Measurements from ENCODE around the gene NOS2.

Gene NOS2

GRCh38 chr17:27780092-27780827, 20.1 kb downstream of the NOS2 start:
- Histone ChIP-seq H2BK12ac (ENCODE audit: low read length in 2 of 2) (no peak overlapping the region), H2AFZ (ENCODE audit: low read depth, low read length) (no peak overlapping the region), H2AK5ac (ENCODE audit: low read length, severe bottlenecking) (no peak overlapping the region), H3K4me1 (ENCODE audit: control insufficient read depth, insufficient read depth, low read depth, low read length) (no peaks in the 10 kb centered on the region), H3K4ac (ENCODE audit: low read depth in 1 of 2, low read length in 2 of 2) (no peak overlapping the region), H4K8ac (ENCODE audit: low read length) (no peak overlapping the region), H2BK15ac (ENCODE audit: low read depth, poor library complexity, severe bottlenecking) (no peak overlapping the region), H3K79me1 (replicated peaks; ENCODE audit: low read length, poor library complexity, severe bottlenecking) (no peaks in the 10 kb centered on the region), H3K23ac (ENCODE audit: low read length in 2 of 2) (no peak overlapping the region), H3K9ac (ENCODE audit: low read length) (no peak overlapping the region), H3K9me3 (ENCODE audit: control insufficient read depth, low read length) (no peaks in the 10 kb centered on the region), H3K4me2 (ENCODE audit: low read length, poor library complexity, severe bottlenecking) (no peak overlapping the region), H4K91ac (ENCODE audit: low read length) (no peak overlapping the region), H3K27me3 (ENCODE audit: control insufficient read depth in 1 of 2, insufficient read depth in 1 of 2, low read length in 2 of 2) (peaks cover 5 to 17% of the 10 kb centered on the region in 2 experiments), H2BK120ac (ENCODE audit: low read depth, low read length) (no peak overlapping the region), H3K14ac (ENCODE audit: low read length in 2 of 2) (no peak overlapping the region), H2BK5ac (ENCODE audit: low read depth, low read length, poor library complexity, severe bottlenecking) (no peak overlapping the region), H3K18ac (ENCODE audit: low read depth in 1 of 2, low read length in 2 of 2) (no peak overlapping the region), H3K27ac (ENCODE audit: low read length, poor library complexity, severe bottlenecking) (no peak overlapping the region), H3K36me3 (ENCODE audit: control insufficient read depth in 1 of 2, insufficient read depth in 2 of 2, low read depth in 1 of 2, low read length in 2 of 2) (no peaks in the 10 kb centered on the region), H3K4me3 (ENCODE audit: insufficient read depth in 1 of 2, low read depth in 1 of 2, low read length in 2 of 2) (no peak overlapping the region)
- no peak for DNase-seq
- 73% methylated on average over 7 of the region's 8 CpGs for WGBS

DNA sequence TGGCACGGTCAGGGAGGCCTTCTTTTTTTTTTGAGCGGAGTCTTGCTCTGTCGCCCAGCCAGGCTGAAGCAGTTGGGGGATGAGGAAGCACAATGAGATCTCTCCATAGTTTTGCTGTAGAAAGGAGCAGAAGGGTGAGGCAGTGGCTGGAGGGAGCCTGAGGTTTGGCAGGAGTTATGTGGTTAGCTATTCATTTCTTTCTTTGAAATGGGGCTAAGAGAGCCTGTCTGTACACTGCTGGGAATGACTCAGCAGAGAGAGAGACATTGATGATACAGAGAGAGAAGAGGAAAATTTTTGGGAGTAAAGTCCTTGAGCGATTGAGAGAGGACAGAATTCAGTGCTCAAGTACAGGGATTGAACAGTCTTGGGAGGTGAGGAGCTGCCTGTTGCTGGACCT, 22.1 kb downstream of the NOS2 start:
- no peak overlapping the region for H3K14ac ChIP-seq (ENCODE audit: low read length in 2 of 2)
- no peaks in the 10 kb centered on the region for H3K79me1 ChIP-seq (replicated peaks; ENCODE audit: low read length, poor library complexity, severe bottlenecking)

DNA sequence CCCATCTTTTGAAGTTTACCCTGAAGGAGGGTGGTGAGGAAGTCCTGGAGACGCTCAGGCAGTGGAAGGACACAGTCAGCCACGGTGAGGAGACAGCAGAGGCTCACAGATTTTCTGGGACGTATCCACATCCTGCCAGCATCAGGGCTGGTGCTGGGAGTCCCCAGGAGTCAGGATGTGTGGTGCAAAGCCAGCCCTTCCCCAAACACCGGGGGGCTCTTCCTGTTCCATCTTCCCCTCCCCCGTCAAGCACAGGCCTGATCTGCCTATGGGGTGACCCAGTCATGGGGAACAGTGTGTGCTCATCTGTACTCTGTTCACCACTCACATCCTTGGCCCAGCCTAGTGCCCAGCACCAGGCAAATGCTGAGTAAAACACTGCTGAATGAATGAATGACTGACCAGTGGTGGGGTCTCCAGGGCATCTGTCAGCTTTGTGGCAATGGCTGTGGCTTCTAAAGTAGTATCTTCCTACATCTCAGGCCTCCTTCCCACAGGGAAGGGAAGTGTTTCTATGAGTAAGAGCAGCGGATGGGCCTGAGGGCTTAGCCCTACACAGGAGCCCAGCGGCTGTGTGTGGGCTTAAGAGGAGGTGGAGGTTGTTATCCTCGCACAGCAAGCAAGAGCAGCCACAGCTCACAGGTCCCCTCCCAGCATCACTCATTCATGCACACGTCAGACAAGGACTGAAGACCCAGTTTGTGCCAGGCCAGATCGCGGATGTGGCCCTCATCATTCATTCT, 23.3 kb downstream of the NOS2 start:
- no peak overlapping the region for H3K23ac ChIP-seq (ENCODE audit: low read length in 2 of 2)
- H3K27ac ChIP-seq (ENCODE audit: low read length, poor library complexity, severe bottlenecking): no peak overlapping the region
- no peak overlapping the region for H4K8ac ChIP-seq (ENCODE audit: low read length)
- H3K4me1 ChIP-seq (ENCODE audit: control insufficient read depth, insufficient read depth, low read depth, low read length): no peaks in the 10 kb centered on the region
- H3K18ac ChIP-seq (ENCODE audit: low read depth in 1 of 2, low read length in 2 of 2): no peak overlapping the region
- no peak overlapping the region for H2BK5ac ChIP-seq (ENCODE audit: low read depth, low read length, poor library complexity, severe bottlenecking)
- H4K91ac ChIP-seq (ENCODE audit: low read length): no peak overlapping the region
- no peak overlapping the region for H3K4ac ChIP-seq (ENCODE audit: low read depth in 1 of 2, low read length in 2 of 2)
- no peak overlapping the region for H2BK12ac ChIP-seq (ENCODE audit: low read length in 2 of 2)
- no peak overlapping the region for H2AK5ac ChIP-seq (ENCODE audit: low read length, severe bottlenecking)
- H3K27me3 ChIP-seq (ENCODE audit: control insufficient read depth in 1 of 2, insufficient read depth in 1 of 2, low read length in 2 of 2): peaks cover 0 to 33% of the 10 kb centered on the region in 2 experiments
- H3K4me2 ChIP-seq (ENCODE audit: low read length, poor library complexity, severe bottlenecking): no peak overlapping the region
- no peak overlapping the region for H3K4me3 ChIP-seq (ENCODE audit: insufficient read depth in 1 of 2, low read depth in 1 of 2, low read length in 2 of 2)
- no peaks in the 10 kb centered on the region for H3K79me1 ChIP-seq (replicated peaks; ENCODE audit: low read length, poor library complexity, severe bottlenecking)
- H3K36me3 ChIP-seq (ENCODE audit: control insufficient read depth in 1 of 2, insufficient read depth in 2 of 2, low read depth in 1 of 2, low read length in 2 of 2): no peaks in the 10 kb centered on the region
- H2BK15ac ChIP-seq (ENCODE audit: low read depth, poor library complexity, severe bottlenecking): no peak overlapping the region
- 72% methylated on average over 11 of the region's 11 CpGs for WGBS
- no peaks in the 10 kb centered on the region for H3K9me3 ChIP-seq (ENCODE audit: control insufficient read depth, low read length)
- no peak overlapping the region for H2BK120ac ChIP-seq (ENCODE audit: low read depth, low read length)
- H3K14ac ChIP-seq (ENCODE audit: low read length in 2 of 2): peak overlapping the region in 1 of 2 experiments; percentile 18
- DNase-seq: no peak
- no peak overlapping the region for H3K9ac ChIP-seq (ENCODE audit: low read length)
- no peak overlapping the region for H2AFZ ChIP-seq (ENCODE audit: low read depth, low read length)

More for the DNA sequence above, 22.1 kb downstream of the NOS2 start:
- H2AK5ac ChIP-seq (ENCODE audit: low read length, severe bottlenecking): no peak overlapping the region
- H3K18ac ChIP-seq (ENCODE audit: low read depth in 1 of 2, low read length in 2 of 2): no peak overlapping the region
- H3K4me1 ChIP-seq (ENCODE audit: control insufficient read depth, insufficient read depth, low read depth, low read length): no peaks in the 10 kb centered on the region
- H2BK5ac ChIP-seq (ENCODE audit: low read depth, low read length, poor library complexity, severe bottlenecking): no peak overlapping the region
- no peak overlapping the region for H3K4me3 ChIP-seq (ENCODE audit: insufficient read depth in 1 of 2, low read depth in 1 of 2, low read length in 2 of 2)
- no peak overlapping the region for H3K4ac ChIP-seq (ENCODE audit: low read depth in 1 of 2, low read length in 2 of 2)
- H3K9me3 ChIP-seq (ENCODE audit: control insufficient read depth, low read length): no peaks in the 10 kb centered on the region
- H3K27me3 ChIP-seq (ENCODE audit: control insufficient read depth in 1 of 2, insufficient read depth in 1 of 2, low read length in 2 of 2): peaks cover 0 to 31% of the 10 kb centered on the region in 2 experiments
- no peak overlapping the region for H3K9ac ChIP-seq (ENCODE audit: low read length)
- H2BK12ac ChIP-seq (ENCODE audit: low read length in 2 of 2): no peak overlapping the region
- H2BK120ac ChIP-seq (ENCODE audit: low read depth, low read length): no peak overlapping the region
- DNase-seq: no peak
- H2AFZ ChIP-seq (ENCODE audit: low read depth, low read length): no peak overlapping the region
- H3K23ac ChIP-seq (ENCODE audit: low read length in 2 of 2): no peak overlapping the region
- no peak overlapping the region for H3K4me2 ChIP-seq (ENCODE audit: low read length, poor library complexity, severe bottlenecking)
- no peak overlapping the region for H3K27ac ChIP-seq (ENCODE audit: low read length, poor library complexity, severe bottlenecking)
- H2BK15ac ChIP-seq (ENCODE audit: low read depth, poor library complexity, severe bottlenecking): no peak overlapping the region
- 90% methylated on average over 4 of the region's 4 CpGs for WGBS
- H4K91ac ChIP-seq (ENCODE audit: low read length): no peak overlapping the region
- no peak overlapping the region for H4K8ac ChIP-seq (ENCODE audit: low read length)
- H3K36me3 ChIP-seq (ENCODE audit: control insufficient read depth in 1 of 2, insufficient read depth in 2 of 2, low read depth in 1 of 2, low read length in 2 of 2): no peaks in the 10 kb centered on the region

GRCh38 chr17:27771586-27771985, 28.7 kb downstream of the NOS2 start:
- Histone ChIP-seq H3K4me2 (ENCODE audit: low read length, poor library complexity, severe bottlenecking) (no peak overlapping the region), H3K27ac (ENCODE audit: low read length, poor library complexity, severe bottlenecking) (no peak overlapping the region), H2BK15ac (ENCODE audit: low read depth, poor library complexity, severe bottlenecking) (no peak overlapping the region), H4K8ac (ENCODE audit: low read length) (no peak overlapping the region), H2AFZ (ENCODE audit: low read depth, low read length) (no peak overlapping the region), H3K4ac (ENCODE audit: low read depth in 1 of 2, low read length in 2 of 2) (no peak overlapping the region), H2BK5ac (ENCODE audit: low read depth, low read length, poor library complexity, severe bottlenecking) (no peak overlapping the region), H3K18ac (ENCODE audit: low read depth in 1 of 2, low read length in 2 of 2) (no peak overlapping the region), H3K9ac (ENCODE audit: low read length) (no peak overlapping the region), H3K79me1 (replicated peaks; ENCODE audit: low read length, poor library complexity, severe bottlenecking) (no peaks in the 10 kb centered on the region), H2AK5ac (ENCODE audit: low read length, severe bottlenecking) (no peak overlapping the region), H3K4me3 (ENCODE audit: insufficient read depth in 1 of 2, low read depth in 1 of 2, low read length in 2 of 2) (no peak overlapping the region), H4K91ac (ENCODE audit: low read length) (no peak overlapping the region), H3K36me3 (ENCODE audit: control insufficient read depth in 1 of 2, insufficient read depth in 2 of 2, low read depth in 1 of 2, low read length in 2 of 2) (no peaks in the 10 kb centered on the region), H2BK120ac (ENCODE audit: low read depth, low read length) (no peak overlapping the region), H3K4me1 (ENCODE audit: control insufficient read depth, insufficient read depth, low read depth, low read length) (no peaks in the 10 kb centered on the region), H3K14ac (ENCODE audit: low read length in 2 of 2) (no peak overlapping the region), H2BK12ac (ENCODE audit: low read length in 2 of 2) (no peak overlapping the region), H3K27me3 (ENCODE audit: control insufficient read depth in 1 of 2, insufficient read depth in 1 of 2, low read length in 2 of 2) (peaks cover 0 to 40% of the 10 kb centered on the region in 2 experiments), H3K9me3 (ENCODE audit: control insufficient read depth, low read length) (no peaks in the 10 kb centered on the region), H3K23ac (ENCODE audit: low read length in 2 of 2) (no peak overlapping the region)
- WGBS: 87% methylated on average over 7 of the region's 9 CpGs
- no peak for DNase-seq
